HG02943 (cell line): ENCODE data around the gene ZNF570.

Experiments
- ATAC-seq: cut with Tn5 transposase; IDR thresholded peaks from one replicate; pipeline ENCODE4 v1.9.1; 2021; ENCODE audit warnings: mild to moderate bottlenecking, low read depth, moderate library complexity; ENCODE audit not compliant: unreplicated experiment

Gene ZNF570

GRCh38 chr19:37468961-37469777 is at the start of gene ZNF570:
ZNF570 (plus strand) TSS chr19:37469356; CDS start chr19:37470355, 999 bp downstream.
- ATAC-seq: peak; percentile 46

GRCh38 chr19:37452500-37453245 is 16.5 kb upstream of the ZNF570 start:
- no peak for ATAC-seq

- ATAC-seq: no peak
These were observed 2.8 kb upstream of the ZNF570 start for GRCh38 chr19:37466277-37466797.

- ATAC-seq: peak; percentile 57
These were observed 2.2 kb upstream of the ZNF570 start, which contains the start of gene ZNF569 for GRCh38 chr19:37466798-37467607. ZNF569 (minus strand) TSS chr19:37467444; CDS start chr19:37444921, 22,523 bp downstream.

- ATAC-seq: no peak
These were observed 1.5 kb upstream of the ZNF570 start for GRCh38 chr19:37467608-37468090.

- ATAC-seq: no peak
These were observed 1.1 kb downstream of the ZNF570 start for GRCh38 chr19:37470216-37470615.

- no peak for ATAC-seq
These were observed 3.0 kb downstream of the ZNF570 start for GRCh38 chr19:37472165-37472564.

GRCh38 chr19:37484406-37485168 is 15.4 kb downstream of the ZNF570 start:
- no peak for ATAC-seq

GRCh38 chr19:37492213-37492612 is 23.1 kb downstream of the ZNF570 start:
- no peak for ATAC-seq

- no peak for ATAC-seq
These were observed 36.8 kb downstream of the ZNF570 start for GRCh38 chr19:37505958-37506386.

- ATAC-seq: no peak
These were observed 37.4 kb downstream of the ZNF570 start, which contains the start of gene ZNF793 for GRCh38 chr19:37506387-37507166. ZNF793 (plus strand) TSS chr19:37506939; CDS start chr19:37523440, 16,501 bp downstream.

- no peak for ATAC-seq
These were observed 38.0 kb downstream of the ZNF570 start for GRCh38 chr19:37507167-37507464.

GRCh38 chr19:37511186-37511585 is 42.0 kb downstream of the ZNF570 start:
- no peak for ATAC-seq

- no peak for ATAC-seq
These were observed 42.7 kb downstream of the ZNF570 start for GRCh38 chr19:37511821-37512220.

GRCh38 chr19:37513397-37513796 is 44.2 kb downstream of the ZNF570 start:
- ATAC-seq: no peak

GRCh38 chr19:37519890-37520289 is 50.7 kb downstream of the ZNF570 start:
- ATAC-seq: no peak

GRCh38 chr19:37537391-37537947 is 68.3 kb downstream of the ZNF570 start:
- ATAC-seq: no peak
